Heart left ventricle (tissue), 16 donors: ENCODE data around the gene MS4A6E. TPM values are rescaled to one million over a fixed set of nuclear protein-coding genes. Genes with fewer than 3 reads are reported as not detected.
A peak's percentile ranks its signal among the peaks of the same experiment; 100 is the strongest.

Experiments
- ATAC-seq, 4 donors: fragments of 200-7000 bp; cut with Tn5 transposase; one replicate each; pipeline ENCODE4 v1.9.1; 2020 to 2022; ENCODE audit warnings: moderate library complexity in 4 of 4, mild to moderate bottlenecking in 3 of 4, moderate number of reproducible peaks in 1 of 4
- DNase-seq, 5 donors: peaks; one replicate each; pipeline ENCODE4 v3.0.0-alpha.2; 2020
- H3K27ac ChIP-seq, 12 donors: fragments of 200-600 bp; sonication (generic) in 4 of 12; one replicate each; pipeline versions ENCODE4 v1.5.0 to v1.8.0; 2016 to 2022; ENCODE audit warnings: mild to moderate bottlenecking in 2 of 12
- H3K27me3 ChIP-seq, 9 donors: fragments of 200-600 bp; sonication (generic) in 2 of 9; one replicate each; pipeline versions ENCODE4 v1.5.1 to v1.8.0; 2016 to 2022; ENCODE audit warnings: mild to moderate bottlenecking in 3 of 9
- H3K36me3 ChIP-seq, 9 donors: fragments of 200-600 bp; sonication (generic) in 2 of 9; one replicate each; pipeline versions ENCODE4 v1.5.0 to v1.8.0; 2018 to 2022; ENCODE audit warnings: mild to moderate bottlenecking in 2 of 9
- H3K4me1 ChIP-seq, 12 donors: fragments of 200-600 bp; sonication (generic) in 4 of 12; one replicate each; pipeline versions ENCODE4 v1.5.0 to v1.8.0; 2016 to 2022; ENCODE audit warnings: mild to moderate bottlenecking in 3 of 12
- H3K4me3 ChIP-seq, 12 donors: fragments of 200-600 bp; sonication (generic) in 4 of 12; one replicate each; pipeline versions ENCODE4 v1.5.0 to v1.8.0; 2017 to 2022; ENCODE audit warnings: mild to moderate bottlenecking in 9 of 12, moderate library complexity in 4 of 12
- H3K9me3 ChIP-seq, 12 donors: fragments of 200-600 bp; sonication (generic) in 4 of 12; one replicate each; pipeline versions ENCODE4 v1.5.0 to v1.8.0; 2016 to 2022; ENCODE audit warnings: mild to moderate bottlenecking in 1 of 12
- POLR2A ChIP-seq, 2 donors: fragments of 450-650 bp; IDR thresholded peaks; one replicate each; pipeline ENCODE4 v1.6.1; 2017; ENCODE audit warnings: antibody characterized with exemption in 2 of 2, mild to moderate bottlenecking in 2 of 2, moderate library complexity in 2 of 2
- WGBS, 4 donors: extraction: QIAGEN DNeasy Blood & Tissue Kit in 2 of 4; methylation state at CpG; one replicate each; pipeline versions ENCODE4 v1.1.5 to v1.1.7; 2013 to 2018; 5-methylcytosine and 5-hydroxymethylcytosine counted together
- intact Hi-C, 10 donors: fragments of 100-400 bp; cut with DNase I; formaldehyde crosslinking; loops; one replicate each; pipeline versions ENCODE4 v1.11.1 to v1.14.2; 2022
- polyA plus RNA-seq, 2 donors: library from polyadenylated mRNA; stranded (reverse); fragments of 200-250 nt; gene quantifications; one replicate each; pipeline ENCODE4 v1.2.3, GENCODE V29; 2013
- total RNA-seq, 9 donors: library from RNA; depleted of rRNA in 2 of 9; stranded (reverse); fragments of >200 nt in 2 of 9; fragmentation: NEBNext Ultra II Directional in 3 of 9; extraction: Animal tissue kit (Norgen Biotek cat#: 25700) in 3 of 9; gene quantifications; one replicate each; pipeline versions ENCODE4 v1.1.0 to v1.2.4, GENCODE V29; 2016 to 2023
- TF ChIP-seq, protein P1 (sequence below), 12 donors: fragments of 200-600 bp; sonication (generic) in 4 of 12; IDR thresholded peaks; one replicate each; pipeline versions ENCODE4 v1.5.0 to v1.8.0; 2018 to 2022; ENCODE audit warnings: antibody characterized with exemption in 12 of 12, mild to moderate bottlenecking in 5 of 12
- donor health status: ischemic (EF 13 %, LVEDD 7.1; RV severe dilation, severe dysfunction).
- donor health status: healthy with polysubstance abuse.
- donor health status: DM: no; HTN: yes; CAD: no.
- donor health status: DM: no; HTN: no; CAD: no.
- donor health status: ischemic (EF 25% LVEDD 6.9; RV normal size, moderate dysfunction).
- donor health status: ischemic (EF 25% LVEDD 5.7; RV mildly dilated, moderate dysfunction).
- donor health status: healthy.
- donor health status: DM: yes; HTN: yes; CAD: no.
- donor health status: ischemic (EF 35%, LVEDD 5.7; RV mildly dilated, moderate dysfunction).
- donor health status: nonischemic (EF 11% LVEDD 7.7; RV severe dilation, severe dysfunction).
- donor health status: DM: yes; HTN: yes; CAD: no.
- donor health status: PGD.
- donor health status: ischemic (EF 29% LVEDD 5.4; RV normal size, mild dysfunction).
- donor health status: nonischemic (EF 23%, LVEDD 6.1; RV moderate dilation, normal function).

MS4A6E gene
- total and polyA plus RNA-seq, 11 donors: 0.18 TPM; not detected in 10

- no peaks in the 10 kb centered on the region for H3K36me3 ChIP-seq
- TF ChIP-seq POLR2A (IDR thresholded peaks at IDR 0.05): no peak
- TF ChIP-seq, protein P1, sequence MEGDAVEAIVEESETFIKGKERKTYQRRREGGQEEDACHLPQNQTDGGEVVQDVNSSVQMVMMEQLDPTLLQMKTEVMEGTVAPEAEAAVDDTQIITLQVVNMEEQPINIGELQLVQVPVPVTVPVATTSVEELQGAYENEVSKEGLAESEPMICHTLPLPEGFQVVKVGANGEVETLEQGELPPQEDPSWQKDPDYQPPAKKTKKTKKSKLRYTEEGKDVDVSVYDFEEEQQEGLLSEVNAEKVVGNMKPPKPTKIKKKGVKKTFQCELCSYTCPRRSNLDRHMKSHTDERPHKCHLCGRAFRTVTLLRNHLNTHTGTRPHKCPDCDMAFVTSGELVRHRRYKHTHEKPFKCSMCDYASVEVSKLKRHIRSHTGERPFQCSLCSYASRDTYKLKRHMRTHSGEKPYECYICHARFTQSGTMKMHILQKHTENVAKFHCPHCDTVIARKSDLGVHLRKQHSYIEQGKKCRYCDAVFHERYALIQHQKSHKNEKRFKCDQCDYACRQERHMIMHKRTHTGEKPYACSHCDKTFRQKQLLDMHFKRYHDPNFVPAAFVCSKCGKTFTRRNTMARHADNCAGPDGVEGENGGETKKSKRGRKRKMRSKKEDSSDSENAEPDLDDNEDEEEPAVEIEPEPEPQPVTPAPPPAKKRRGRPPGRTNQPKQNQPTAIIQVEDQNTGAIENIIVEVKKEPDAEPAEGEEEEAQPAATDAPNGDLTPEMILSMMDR (IDR thresholded peaks at IDR 0.05): no peak
- peak within 1 kb of the TSS in 9 of 12 donors; percentile 3 to 56 (median 31) for H3K4me3 ChIP-seq
- peak in 4 of 5 donors; percentile 28 to 66 (median 50) for DNase-seq
- peak within 1 kb of the TSS in 6 of 12 donors; percentile 32 to 88 (median 54) for H3K27ac ChIP-seq
- intact Hi-C loops: no loop called here
- ATAC-seq: peak; percentile 45 to 83 (median 82)
- H3K27me3 ChIP-seq: no peaks in the 10 kb centered on the region
- WGBS, 4 donors: 31 to 44% (median 35%) methylated on average over 3 of the region's 3 CpGs
- H3K9me3 ChIP-seq: no peaks in the 10 kb centered on the region
- H3K4me1 ChIP-seq: peaks cover 0 to 21% (median 0%) of the 10 kb centered on the region in 12 donors
Measured at GRCh38 chr11:60378354-60378753, 51.3 kb downstream of the MS4A6E start, which contains the start of gene MS4A7. TSS of gene MS4A7 (plus strand) at chr11:60378532. CDS start at chr11:60383142, 4,610 bp downstream.

- intact Hi-C loops: no loop called here
- WGBS, 4 donors: 42 to 70% (median 54%) methylated on average over 5 of the region's 5 CpGs
- Histone ChIP-seq H3K9me3 (no peaks in the 10 kb centered on the region), H3K36me3 (peaks cover 0 to 34% (median 0%) of the 10 kb centered on the region in 9 donors), H3K27ac (peak overlapping the region in 1 of 12 donors; percentile 51), H3K4me3 (no peak overlapping the region), H3K27me3 (no peaks in the 10 kb centered on the region), H3K4me1 (peaks cover 0 to 34% (median 0%) of the 10 kb centered on the region in 12 donors)
- DNase-seq: no peak
- peak; percentile 47 to 81 (median 63) for ATAC-seq
- TF ChIP-seq, protein P1 (IDR thresholded peaks at IDR 0.05): no peak
- no peak for TF ChIP-seq POLR2A (IDR thresholded peaks at IDR 0.05)
Measured at GRCh38 chr11:60389279-60389910, 62.3 kb downstream of the MS4A6E start.

GRCh38 chr11:60390419-60390818 lies 63.4 kb downstream of the MS4A6E start:
- no peaks in the 10 kb centered on the region for H3K27me3 ChIP-seq
- peak overlapping the region in 2 of 12 donors; percentile 9 to 51 for H3K27ac ChIP-seq
- DNase-seq: no peak
- TF ChIP-seq, protein P1 (IDR thresholded peaks at IDR 0.05): no peak
- TF ChIP-seq POLR2A (IDR thresholded peaks at IDR 0.05): no peak
- H3K4me3 ChIP-seq: no peak overlapping the region
- intact Hi-C loops: no loop called here
- no peaks in the 10 kb centered on the region for H3K9me3 ChIP-seq
- peaks cover 0 to 27% (median 0%) of the 10 kb centered on the region in 9 donors for H3K36me3 ChIP-seq
- no peak for ATAC-seq
- H3K4me1 ChIP-seq: peaks cover 0 to 43% (median 0%) of the 10 kb centered on the region in 12 donors

Other genes with a start within 250 kb of the MS4A6E start
- gene MS4A2, start 238.6 kb upstream of the MS4A6E start, total RNA-seq: under 1 TPM in 8 of 9 donors, not detected in 1; 0.05 to 0.57 (median 0.19) TPM
- gene MS4A2, start 238.6 kb upstream of the MS4A6E start, polyA plus RNA-seq: under 1 TPM; 0.01 to 0.04 TPM
- 100 to 1,000 TPM in 2 of 9 donors, 10 to 100 TPM in 7; 12.4 to 279 (median 30.7) TPM for gene MS4A6A, start 144.2 kb upstream of the MS4A6E start, total RNA-seq
- 10 to 100 TPM; 11.7 to 23.0 TPM for gene MS4A6A, start 144.2 kb upstream of the MS4A6E start, polyA plus RNA-seq
- gene MS4A4E, start 84.1 kb upstream of the MS4A6E start, total RNA-seq: 1 to 10 TPM in 2 of 9 donors, under 1 TPM in 6, not detected in 1; 0.34 to 3.4 (median 0.71) TPM
- gene MS4A4E, start 84.1 kb upstream of the MS4A6E start, polyA plus RNA-seq: 1 to 10 TPM in 1 of 2 donors, under 1 TPM in 1; 0.18 to 1.1 TPM
- 10 to 100 TPM in 4 of 9 donors, 1 to 10 TPM in 5; 4.1 to 72.2 (median 10.0) TPM for gene MS4A4A, start 46.6 kb upstream of the MS4A6E start, total RNA-seq
- gene MS4A4A, start 46.6 kb upstream of the MS4A6E start, polyA plus RNA-seq: 1 to 10 TPM; 4.3 to 8.0 TPM
- gene MS4A7, start 51.3 kb downstream of the MS4A6E start, total RNA-seq: 10 to 100 TPM in 4 of 9 donors, 1 to 10 TPM in 5; 5.4 to 57.1 (median 9.8) TPM
- 1 to 10 TPM; 2.7 to 3.5 TPM for gene MS4A7, start 51.3 kb downstream of the MS4A6E start, polyA plus RNA-seq
- 1 to 10 TPM in 3 of 9 donors, under 1 TPM in 6; 0.15 to 2.7 (median 0.50) TPM for gene MS4A14, start 69.2 kb downstream of the MS4A6E start, total RNA-seq
- gene MS4A14, start 69.2 kb downstream of the MS4A6E start, polyA plus RNA-seq: under 1 TPM; 0.12 to 0.69 TPM
- gene MS4A5, start 102.3 kb downstream of the MS4A6E start, total RNA-seq: not detected
- not detected for gene MS4A5, start 102.3 kb downstream of the MS4A6E start, polyA plus RNA-seq
- gene MS4A1, start 128.6 kb downstream of the MS4A6E start, total RNA-seq: under 1 TPM in 2 of 9 donors, not detected in 7; 0.45 to 0.86 TPM
- under 1 TPM in 1 of 2 donors, not detected in 1; 0.08 TPM for gene MS4A1, start 128.6 kb downstream of the MS4A6E start, polyA plus RNA-seq
- not detected for gene MS4A12, start 165.5 kb downstream of the MS4A6E start, total RNA-seq
- gene MS4A12, start 165.5 kb downstream of the MS4A6E start, polyA plus RNA-seq: not detected
- not detected for gene MS4A13, start 188.1 kb downstream of the MS4A6E start, total RNA-seq
- gene MS4A13, start 188.1 kb downstream of the MS4A6E start, polyA plus RNA-seq: not detected